ENCODE measurements around the gene GJC2.
A peak's percentile ranks its signal among the peaks of the same experiment; 100 is the strongest.
"Not testable (repeated sequence)": the region's sequence is repeated elsewhere in the genome, so short reads cannot be mapped to it uniquely, and the experiment has no call there.

GJC2 gene

DNA sequence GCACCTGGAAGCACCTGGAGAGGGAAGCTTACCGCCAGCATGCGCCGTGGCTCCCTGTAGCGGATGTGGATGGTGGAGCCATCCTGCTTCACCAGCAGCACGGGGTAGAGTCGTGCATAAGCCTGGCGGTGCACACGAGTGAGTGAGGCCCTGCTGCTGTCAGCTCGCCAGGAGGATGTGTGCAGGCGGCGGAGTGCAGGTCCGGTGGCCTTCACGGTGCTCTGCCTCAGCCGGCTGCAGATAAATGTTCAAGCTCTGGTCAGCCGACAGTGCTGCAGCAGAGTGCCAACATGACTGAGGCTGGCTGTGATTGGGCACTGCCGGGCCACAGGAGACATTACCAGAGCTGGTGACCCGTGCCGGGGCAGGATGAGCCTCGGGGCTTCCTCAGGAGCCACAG lies 42.1 kb upstream of the GJC2 start:
- H3K4me3 ChIP-seq (ENCODE audit: low read depth, low read length) = no peak overlapping the region
- peaks cover 22% of the 10 kb centered on the region for H3K36me3 ChIP-seq (ENCODE audit: control insufficient read depth, insufficient read depth, low read length)
- H3K27me3 ChIP-seq (ENCODE audit: control insufficient read depth, insufficient read depth, low read length) = no peaks in the 10 kb centered on the region
- H3K27ac ChIP-seq (ENCODE audit: low read depth, low read length) = no peak overlapping the region
- H3K4me1 ChIP-seq (ENCODE audit: control insufficient read depth, insufficient read depth, low read length) = peaks cover 3% of the 10 kb centered on the region; the same call in 1 of the 2 replicates
- H3K9me3 ChIP-seq (ENCODE audit: control insufficient read depth, insufficient read depth, low read length) = no peaks in the 10 kb centered on the region
- no peak overlapping the region for H3K9ac ChIP-seq (ENCODE audit: low read depth, low read length)

DNA sequence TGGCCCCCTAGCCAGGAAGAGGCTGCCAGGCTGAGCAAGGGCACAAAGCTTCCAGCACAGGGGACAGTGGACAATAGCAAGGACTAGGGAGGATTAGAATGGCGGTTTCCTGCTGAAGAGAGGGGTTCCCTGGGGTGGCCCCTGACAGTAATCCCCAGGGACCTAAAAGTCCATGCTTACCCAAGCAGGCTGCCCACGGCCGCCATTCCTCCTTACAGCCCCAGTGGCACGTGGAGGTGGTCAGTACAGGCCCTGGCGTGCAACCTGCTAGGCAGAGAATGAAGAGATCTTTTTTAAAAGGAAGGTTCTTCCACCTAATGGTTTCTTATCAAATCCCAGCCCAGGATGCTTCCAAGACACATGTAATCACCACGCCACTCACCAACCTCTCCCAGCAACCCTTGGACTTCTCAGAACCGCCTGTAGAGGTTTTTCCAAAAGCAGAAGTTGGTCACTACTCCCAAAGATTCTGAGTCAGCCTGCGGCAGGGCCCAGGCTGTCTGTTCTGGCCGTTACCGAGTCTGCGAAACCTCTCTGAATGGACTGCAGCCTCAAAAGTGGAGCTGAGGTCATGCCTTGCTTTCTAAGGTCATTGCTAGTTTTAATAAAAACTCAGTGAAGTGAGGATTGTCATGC lies 41.6 kb upstream of the GJC2 start:
- Histone ChIP-seq H3K27me3 (ENCODE audit: control insufficient read depth, insufficient read depth, low read length) (no peaks in the 10 kb centered on the region), H3K4me3 (ENCODE audit: low read depth, low read length) (peak overlapping the region; percentile 79), H3K9me3 (ENCODE audit: control insufficient read depth, insufficient read depth, low read length) (no peaks in the 10 kb centered on the region), H3K27ac (ENCODE audit: low read depth, low read length) (no peak overlapping the region), H3K4me1 (ENCODE audit: control insufficient read depth, insufficient read depth, low read length) (peaks cover 3% of the 10 kb centered on the region; the same call in 1 of the 2 replicates), H3K36me3 (ENCODE audit: control insufficient read depth, insufficient read depth, low read length) (peaks cover 22% of the 10 kb centered on the region), H3K9ac (ENCODE audit: low read depth, low read length) (peak overlapping the region; percentile 79; the same call in 1 of the 2 replicates)

DNA sequence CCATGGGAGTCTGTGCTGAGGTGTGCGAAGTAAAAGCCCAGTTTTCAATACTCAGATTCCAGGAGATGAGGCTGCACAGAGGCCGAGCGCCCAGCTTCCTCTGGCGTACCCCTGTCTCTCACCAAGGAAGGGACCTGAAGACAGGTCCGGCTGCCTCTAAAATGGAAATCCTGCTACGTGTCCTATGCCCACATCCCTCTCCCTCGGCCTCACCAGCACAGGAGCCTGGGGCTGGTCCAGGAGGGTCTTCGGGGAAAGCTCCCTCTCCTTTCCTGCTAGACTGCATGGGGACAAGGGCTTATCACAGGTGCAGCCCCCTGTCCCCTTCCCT lies 41.0 kb upstream of the GJC2 start:
- Histone ChIP-seq H3K9ac (ENCODE audit: low read depth, low read length) (peak overlapping the region; percentile 79), H3K27ac (ENCODE audit: low read depth, low read length) (peak overlapping the region; percentile 39), H3K27me3 (ENCODE audit: control insufficient read depth, insufficient read depth, low read length) (no peaks in the 10 kb centered on the region), H3K36me3 (ENCODE audit: control insufficient read depth, insufficient read depth, low read length) (peaks cover 22% of the 10 kb centered on the region), H3K4me3 (ENCODE audit: low read depth, low read length) (peak overlapping the region; percentile 79), H3K9me3 (ENCODE audit: control insufficient read depth, insufficient read depth, low read length) (no peaks in the 10 kb centered on the region), H3K4me1 (ENCODE audit: control insufficient read depth, insufficient read depth, low read length) (peaks cover 3% of the 10 kb centered on the region; the same call in 1 of the 2 replicates)

DNA sequence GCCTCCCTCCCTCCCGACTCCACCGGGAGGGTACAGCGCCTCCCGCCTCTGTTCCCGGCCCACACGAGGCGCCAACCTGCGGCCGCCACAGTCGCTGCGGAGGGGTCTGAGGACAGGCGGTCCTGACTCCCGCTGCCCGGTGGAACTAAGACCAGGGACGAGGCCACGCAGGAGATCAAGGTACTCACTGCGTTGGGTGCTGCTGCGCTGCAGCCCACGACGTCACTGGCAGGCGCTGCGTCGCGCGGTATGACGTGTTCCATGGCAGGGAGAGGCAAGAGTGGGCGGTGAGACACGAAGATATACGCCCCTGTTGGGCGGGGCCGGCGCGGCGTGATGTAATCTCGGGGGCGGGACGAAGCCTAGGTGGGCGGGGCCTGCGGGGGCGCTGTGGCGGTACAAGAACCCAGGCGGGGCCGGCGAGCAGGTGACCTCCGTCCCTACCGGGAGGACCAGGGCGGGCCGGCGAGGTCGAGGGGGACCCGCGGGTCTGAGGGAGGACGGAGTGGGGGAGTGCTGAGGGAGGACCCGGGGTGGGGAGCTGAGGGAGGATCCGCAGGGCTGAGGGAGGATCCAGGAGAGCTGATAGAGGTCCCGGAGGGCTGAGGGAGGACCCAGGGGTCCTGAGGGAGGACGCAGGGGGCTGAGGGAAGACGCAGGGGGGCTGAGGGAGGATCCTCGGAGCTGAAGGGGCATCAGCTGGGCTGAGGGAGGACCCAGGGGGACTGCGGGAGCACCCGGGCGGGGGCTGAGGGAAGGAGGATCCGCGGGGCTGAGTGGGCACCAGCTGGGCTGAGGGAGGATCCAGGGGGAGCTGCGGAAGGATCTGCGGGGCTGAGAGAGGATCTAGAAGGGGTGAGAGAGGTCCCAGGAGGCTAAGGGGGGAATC lies 40.4 kb upstream of the GJC2 start, which contains the start of gene MRPL55:
TSS of gene MRPL55 (minus strand) at position 227 of the 889 bp plus-strand sequence. CDS start 1,039 bp downstream, outside the sequence.
- Histone ChIP-seq H3K9me3 (ENCODE audit: control insufficient read depth, insufficient read depth, low read length) (no peaks in the 10 kb centered on the region), H3K4me3 (ENCODE audit: low read depth, low read length) (peak within 1 kb of the TSS; percentile 79), H3K9ac (ENCODE audit: low read depth, low read length) (peak within 1 kb of the TSS; percentile 79), H3K27ac (ENCODE audit: low read depth, low read length) (peak within 1 kb of the TSS; percentile 39), H3K36me3 (ENCODE audit: control insufficient read depth, insufficient read depth, low read length) (peaks cover 22% of the 10 kb centered on the region), H3K27me3 (ENCODE audit: control insufficient read depth, insufficient read depth, low read length) (no peaks in the 10 kb centered on the region), H3K4me1 (ENCODE audit: control insufficient read depth, insufficient read depth, low read length) (peaks cover 3% of the 10 kb centered on the region; the same call in 1 of the 2 replicates)

DNA sequence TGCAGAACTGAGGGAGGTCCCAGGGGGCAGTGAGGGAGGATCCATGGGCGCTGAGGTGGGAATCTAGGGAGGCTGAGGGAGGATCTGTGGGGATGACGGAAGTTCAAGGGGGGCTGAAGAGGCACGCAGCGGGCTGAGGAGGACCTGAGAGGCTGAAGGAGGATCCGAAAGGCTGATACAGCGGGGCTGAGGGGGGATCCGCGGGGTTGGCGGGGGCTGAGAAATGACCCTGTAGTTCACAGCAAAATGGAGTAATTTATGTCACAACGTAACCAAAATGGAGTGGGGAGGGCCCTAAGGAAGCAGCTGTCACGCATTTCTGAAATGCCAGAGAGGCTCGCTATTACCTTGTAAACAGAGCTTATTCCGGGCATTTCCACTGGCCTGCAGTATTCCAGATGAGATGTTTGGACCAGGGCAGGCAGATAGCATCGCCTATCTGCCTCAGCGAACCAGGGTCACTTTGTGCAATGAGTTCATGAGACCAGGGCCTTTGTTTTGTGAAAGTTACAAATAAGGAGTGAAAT lies 39.7 kb upstream of the GJC2 start:
- H3K36me3 ChIP-seq (ENCODE audit: control insufficient read depth, insufficient read depth, low read length) = peaks cover 22% of the 10 kb centered on the region
- H3K4me3 ChIP-seq (ENCODE audit: low read depth, low read length) = peak overlapping the region; percentile 79
- H3K4me1 ChIP-seq (ENCODE audit: control insufficient read depth, insufficient read depth, low read length) = peaks cover 3% of the 10 kb centered on the region; the same call in 1 of the 2 replicates
- no peaks in the 10 kb centered on the region for H3K27me3 ChIP-seq (ENCODE audit: control insufficient read depth, insufficient read depth, low read length)
- H3K9ac ChIP-seq (ENCODE audit: low read depth, low read length) = no peak overlapping the region
- H3K9me3 ChIP-seq (ENCODE audit: control insufficient read depth, insufficient read depth, low read length) = no peaks in the 10 kb centered on the region
- H3K27ac ChIP-seq (ENCODE audit: low read depth, low read length) = no peak overlapping the region

DNA sequence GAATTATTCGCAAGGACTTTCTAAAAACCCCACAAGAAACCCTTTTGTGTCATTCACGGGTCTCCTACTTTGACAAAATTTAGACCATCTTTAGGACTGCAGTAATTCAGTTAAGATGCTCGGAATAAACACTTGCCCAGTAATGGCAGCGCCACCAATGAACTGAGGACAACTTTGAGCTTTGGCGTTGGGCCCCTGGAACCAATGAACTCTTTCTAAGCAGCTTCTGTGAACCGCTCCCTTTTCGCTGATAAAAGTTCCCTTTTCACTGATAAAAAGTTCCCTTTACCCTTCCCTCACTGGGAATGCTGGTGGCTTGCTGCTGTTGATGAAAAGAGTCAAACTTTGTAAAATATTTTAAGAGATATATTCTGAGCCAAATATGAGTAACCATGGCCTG lies 39.2 kb upstream of the GJC2 start:
- Histone ChIP-seq H3K9me3 (ENCODE audit: control insufficient read depth, insufficient read depth, low read length) (peaks cover 5% of the 10 kb centered on the region; the same call in 1 of the 2 replicates), H3K36me3 (ENCODE audit: control insufficient read depth, insufficient read depth, low read length) (peaks cover 22% of the 10 kb centered on the region), H3K4me1 (ENCODE audit: control insufficient read depth, insufficient read depth, low read length) (peaks cover 3% of the 10 kb centered on the region; the same call in 1 of the 2 replicates), H3K4me3 (ENCODE audit: low read depth, low read length) (no peak overlapping the region), H3K27me3 (ENCODE audit: control insufficient read depth, insufficient read depth, low read length) (no peaks in the 10 kb centered on the region), H3K9ac (ENCODE audit: low read depth, low read length) (no peak overlapping the region), H3K27ac (ENCODE audit: low read depth, low read length) (no peak overlapping the region)

DNA sequence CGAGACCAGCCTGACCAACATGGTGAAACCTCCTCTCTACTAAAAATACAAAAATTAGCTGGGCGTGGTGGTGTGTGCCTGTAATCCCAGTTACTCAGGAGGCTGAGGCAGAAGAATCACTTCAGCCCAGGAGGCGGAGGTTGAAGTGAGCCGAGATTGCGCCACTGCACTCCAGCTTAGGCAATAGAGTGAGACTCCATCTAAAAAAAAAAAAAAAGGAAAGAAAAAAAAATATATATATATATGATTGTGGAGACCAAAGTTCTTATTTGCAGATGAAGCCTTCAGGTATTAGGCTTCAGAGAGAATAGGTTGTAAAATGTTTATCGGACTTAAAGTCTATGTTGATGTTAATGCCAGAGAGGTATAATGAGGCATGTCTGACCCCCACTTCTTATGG lies 38.4 kb upstream of the GJC2 start:
- H3K9ac ChIP-seq (ENCODE audit: low read depth, low read length); H3K27me3 ChIP-seq (ENCODE audit: control insufficient read depth, insufficient read depth, low read length); H3K4me3 ChIP-seq (ENCODE audit: low read depth, low read length); H3K4me1 ChIP-seq (ENCODE audit: control insufficient read depth, insufficient read depth, low read length); H3K27ac ChIP-seq (ENCODE audit: low read depth, low read length); H3K9me3 ChIP-seq (ENCODE audit: control insufficient read depth, insufficient read depth, low read length): not testable (repeated sequence)
- H3K36me3 ChIP-seq (ENCODE audit: control insufficient read depth, insufficient read depth, low read length) = peaks cover 15% of the 10 kb centered on the region

DNA sequence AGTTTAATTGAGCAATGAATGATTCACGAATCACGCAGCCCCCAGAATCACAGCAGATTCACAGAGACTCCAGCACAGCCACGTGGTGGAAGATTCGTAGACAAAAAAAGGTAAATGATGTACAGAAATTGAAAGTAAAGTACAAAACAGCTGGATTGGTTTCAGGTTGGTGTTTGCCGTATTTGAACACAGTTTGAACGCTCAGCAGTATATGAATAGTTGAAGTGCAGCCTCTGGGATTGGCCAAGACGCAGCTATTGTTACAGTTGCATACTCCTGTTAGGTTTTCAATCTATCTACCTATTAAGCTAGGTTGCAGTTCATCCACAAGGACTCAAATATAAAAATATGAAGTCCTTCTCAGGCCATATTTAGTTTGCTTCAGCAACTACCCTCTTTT lies 37.6 kb upstream of the GJC2 start:
- no peaks in the 10 kb centered on the region for H3K27me3 ChIP-seq (ENCODE audit: control insufficient read depth, insufficient read depth, low read length)
- peaks cover 6% of the 10 kb centered on the region for H3K36me3 ChIP-seq (ENCODE audit: control insufficient read depth, insufficient read depth, low read length)
- H3K9me3 ChIP-seq (ENCODE audit: control insufficient read depth, insufficient read depth, low read length) = peaks cover 8% of the 10 kb centered on the region; the same call in 1 of the 2 replicates
- H3K27ac ChIP-seq (ENCODE audit: low read depth, low read length) = no peak overlapping the region
- no peak overlapping the region for H3K4me3 ChIP-seq (ENCODE audit: low read depth, low read length)
- H3K9ac ChIP-seq (ENCODE audit: low read depth, low read length) = no peak overlapping the region
- H3K4me1 ChIP-seq (ENCODE audit: control insufficient read depth, insufficient read depth, low read length) = peaks cover 3% of the 10 kb centered on the region; the same call in 1 of the 2 replicates

DNA sequence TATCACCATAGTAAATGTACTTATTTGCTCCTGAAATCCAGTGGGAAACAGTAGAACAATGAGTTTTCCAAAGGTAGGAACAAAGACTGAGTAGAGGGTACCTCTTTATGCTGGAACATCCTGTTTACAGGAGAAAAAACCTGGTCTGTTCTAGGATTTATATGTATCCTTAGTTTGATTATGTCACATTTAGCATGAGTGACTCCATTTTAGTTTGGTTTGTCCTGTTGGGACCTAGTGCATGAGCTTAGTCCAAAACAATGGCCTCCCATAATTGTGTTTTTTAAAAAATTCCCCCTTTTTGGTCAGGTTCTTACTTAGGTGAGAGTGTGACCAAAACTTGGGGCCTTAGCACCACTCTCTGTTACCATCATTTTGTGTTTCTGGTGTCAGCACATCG lies 37.1 kb upstream of the GJC2 start:
- H3K4me1 ChIP-seq (ENCODE audit: control insufficient read depth, insufficient read depth, low read length) = peaks cover 3% of the 10 kb centered on the region; the same call in 1 of the 2 replicates
- H3K27me3 ChIP-seq (ENCODE audit: control insufficient read depth, insufficient read depth, low read length) = no peaks in the 10 kb centered on the region
- no peak overlapping the region for H3K27ac ChIP-seq (ENCODE audit: low read depth, low read length)
- H3K9ac ChIP-seq (ENCODE audit: low read depth, low read length) = no peak overlapping the region
- H3K36me3 ChIP-seq (ENCODE audit: control insufficient read depth, insufficient read depth, low read length) = peaks cover 2% of the 10 kb centered on the region
- no peak overlapping the region for H3K4me3 ChIP-seq (ENCODE audit: low read depth, low read length)
- H3K9me3 ChIP-seq (ENCODE audit: control insufficient read depth, insufficient read depth, low read length) = peaks cover 11% of the 10 kb centered on the region; the same call in 1 of the 2 replicates

DNA sequence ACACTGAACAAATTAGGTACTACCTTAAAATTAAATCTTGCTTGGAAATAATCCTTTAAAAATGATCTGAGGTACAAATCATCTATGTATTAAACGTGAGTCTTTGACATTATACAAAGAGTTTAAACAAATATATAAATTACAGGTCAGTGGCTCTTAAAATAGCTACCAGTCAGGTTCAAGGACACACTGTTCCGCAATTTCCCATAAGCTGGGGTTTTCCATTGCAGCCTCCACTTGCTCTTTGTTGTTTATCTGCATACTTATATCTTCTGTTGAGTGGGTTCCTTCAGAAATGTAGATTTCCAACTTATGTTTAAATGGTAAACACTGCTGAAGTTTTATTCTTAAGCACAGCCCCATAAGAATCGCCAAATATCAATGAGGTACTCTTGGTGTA lies 34.9 kb upstream of the GJC2 start:
- Histone ChIP-seq H3K9me3 (ENCODE audit: control insufficient read depth, insufficient read depth, low read length) (peaks cover 26% of the 10 kb centered on the region), H3K36me3 (ENCODE audit: control insufficient read depth, insufficient read depth, low read length) (no peaks in the 10 kb centered on the region), H3K9ac (ENCODE audit: low read depth, low read length) (no peak overlapping the region), H3K4me1 (ENCODE audit: control insufficient read depth, insufficient read depth, low read length) (no peaks in the 10 kb centered on the region), H3K27ac (ENCODE audit: low read depth, low read length) (no peak overlapping the region), H3K27me3 (ENCODE audit: control insufficient read depth, insufficient read depth, low read length) (no peaks in the 10 kb centered on the region), H3K4me3 (ENCODE audit: low read depth, low read length) (no peak overlapping the region)

DNA sequence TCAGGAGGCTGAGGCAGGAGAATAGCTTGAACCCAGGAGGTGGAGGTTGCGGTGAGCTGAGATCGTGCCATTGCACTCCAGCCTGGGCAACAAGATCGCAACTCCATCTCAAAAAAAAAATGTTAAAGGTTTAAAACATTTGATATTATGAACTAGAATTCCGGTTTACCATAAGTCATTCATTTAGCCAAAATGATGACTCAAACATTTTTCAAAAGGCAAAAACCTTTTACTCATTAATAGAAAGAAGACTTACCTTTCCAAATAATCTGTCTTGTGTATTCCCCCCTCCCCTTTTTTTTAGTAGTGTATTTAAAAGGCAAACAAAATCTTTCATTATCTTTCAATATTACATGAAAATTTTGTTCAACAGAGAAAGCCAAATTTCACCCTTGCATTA lies 32.4 kb upstream of the GJC2 start:
- Histone ChIP-seq H3K27me3 (ENCODE audit: control insufficient read depth, insufficient read depth, low read length) (0 out of 2 replicates have a peak, but pooled peaks cover under 1% of the 10 kb centered on the region), H3K4me3 (ENCODE audit: low read depth, low read length) (no peak overlapping the region), H3K9ac (ENCODE audit: low read depth, low read length) (no peak overlapping the region), H3K36me3 (ENCODE audit: control insufficient read depth, insufficient read depth, low read length) (no peaks in the 10 kb centered on the region), H3K27ac (ENCODE audit: low read depth, low read length) (no peak overlapping the region), H3K9me3 (ENCODE audit: control insufficient read depth, insufficient read depth, low read length) (peaks cover 29% of the 10 kb centered on the region), H3K4me1 (ENCODE audit: control insufficient read depth, insufficient read depth, low read length) (no peaks in the 10 kb centered on the region)
